ENCODE data around the gene EPHA3.

EPHA3 gene

GRCh38 chr3:89223188-89223587 is 115.8 kb downstream of the EPHA3 start:
- DNase-seq (ENCODE audit: insufficient read length, low spot score) (no peak), FAIRE-seq (no peak)

DNA sequence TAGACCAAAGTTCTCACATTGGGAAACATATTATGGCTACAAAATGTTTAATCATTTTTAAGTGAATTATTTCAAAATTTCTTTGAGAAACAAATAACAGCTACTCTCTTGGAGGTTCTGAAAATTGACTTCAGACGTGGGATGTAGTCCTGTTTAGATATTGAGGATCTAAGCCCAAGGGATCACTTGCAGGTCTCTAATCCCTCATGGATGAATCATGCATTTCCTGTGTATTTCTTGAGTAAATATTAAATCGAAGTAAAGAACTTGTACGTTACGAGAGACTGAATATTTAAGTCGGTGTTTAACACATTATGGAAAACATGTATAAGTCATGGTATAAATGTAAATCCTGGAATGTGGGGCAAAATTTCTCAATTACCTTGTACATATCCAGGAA is 119.8 kb downstream of the EPHA3 start:
- FAIRE-seq (no peak), DNase-seq (ENCODE audit: insufficient read length, low spot score) (no peak)

- no peak for FAIRE-seq
These were observed 120.2 kb downstream of the EPHA3 start for GRCh38 chr3:89227634-89228033.

DNA sequence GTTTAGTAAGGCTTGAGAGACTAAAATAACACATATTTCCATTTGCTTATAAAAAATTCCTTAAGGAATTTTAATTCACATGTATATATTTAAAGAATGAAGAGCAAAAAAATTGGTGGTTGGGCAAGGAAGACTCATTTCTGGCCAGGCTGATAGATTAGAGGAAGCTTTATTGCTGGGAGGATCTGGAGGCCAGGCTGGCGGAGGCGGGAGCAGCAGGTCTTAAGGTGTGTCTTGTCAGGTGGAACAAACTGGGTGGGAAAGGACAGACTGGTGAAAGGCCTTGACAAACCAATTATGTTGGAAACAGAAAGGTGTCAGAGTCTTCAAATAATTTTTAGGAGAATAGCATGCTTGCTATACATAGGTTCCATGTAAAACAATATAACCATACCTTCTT is 124.7 kb downstream of the EPHA3 start:
- FAIRE-seq (no peak), DNase-seq (ENCODE audit: insufficient read length, low spot score) (no peak)

More at GRCh38 chr3:89227634-89228033, 120.2 kb downstream of the EPHA3 start:
- DNase-seq (ENCODE audit: insufficient read length, low spot score) = no peak

DNA sequence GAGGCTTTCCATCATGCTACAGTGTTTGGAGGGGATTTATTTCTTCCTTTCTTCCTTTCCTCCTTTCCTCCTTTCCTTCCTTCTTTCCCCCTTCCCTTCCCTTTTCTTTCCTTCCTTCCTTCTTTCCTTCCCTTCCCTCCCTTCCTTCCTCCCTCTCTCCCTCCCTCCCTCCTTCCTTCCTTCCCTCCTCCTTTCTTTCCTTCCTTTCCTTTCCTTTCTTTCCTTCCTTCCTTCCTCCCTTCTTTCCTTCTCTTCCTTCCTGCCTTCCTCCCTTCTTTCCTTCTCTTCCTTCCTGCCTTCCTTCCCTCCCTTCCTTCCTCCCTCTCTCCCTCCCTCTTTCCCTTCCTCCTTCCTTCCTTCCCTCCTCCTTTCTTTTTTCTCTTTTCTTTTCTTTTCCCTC is 127.2 kb downstream of the EPHA3 start:
- DNase-seq (ENCODE audit: insufficient read length, low spot score) = no peak
- no peak for FAIRE-seq

- DNase-seq (ENCODE audit: insufficient read length, low spot score) = no peak
- no peak for FAIRE-seq
These were observed 131.4 kb downstream of the EPHA3 start for GRCh38 chr3:89238846-89239245.

GRCh38 chr3:89239774-89240173 is 132.4 kb downstream of the EPHA3 start:
- FAIRE-seq (no peak), DNase-seq (ENCODE audit: insufficient read length, low spot score) (no peak)

- DNase-seq (ENCODE audit: insufficient read length, low spot score) = no peak
These were observed 138.2 kb downstream of the EPHA3 start for GRCh38 chr3:89245612-89246011.

DNA sequence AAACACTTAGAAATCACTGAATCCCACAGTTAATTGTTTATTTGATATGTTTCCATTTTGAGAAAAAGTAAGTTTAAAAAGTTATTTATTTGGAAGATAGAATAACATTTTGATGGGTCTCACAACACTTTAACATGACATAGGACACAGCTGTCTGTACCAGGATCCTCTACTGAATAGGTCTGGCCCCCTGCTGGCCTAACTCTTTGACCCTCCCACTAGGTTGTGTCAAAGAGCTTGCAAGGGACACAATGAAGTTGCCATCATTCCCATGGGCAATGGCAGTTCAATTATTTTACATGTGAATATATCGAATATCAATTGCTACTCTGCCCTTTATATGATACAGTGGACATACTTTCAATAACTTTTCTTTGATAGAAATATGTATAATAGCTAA is 138.9 kb downstream of the EPHA3 start:
- no peak for FAIRE-seq
- DNase-seq (ENCODE audit: insufficient read length, low spot score) = no peak

More at GRCh38 chr3:89245612-89246011, 138.2 kb downstream of the EPHA3 start:
- no peak for FAIRE-seq

GRCh38 chr3:89250742-89251141 is 143.3 kb downstream of the EPHA3 start:
- FAIRE-seq (no peak), DNase-seq (ENCODE audit: insufficient read length, low spot score) (no peak)

- FAIRE-seq (no peak), DNase-seq (ENCODE audit: insufficient read length, low spot score) (no peak)
These were observed 144.6 kb downstream of the EPHA3 start for GRCh38 chr3:89252016-89252415.

GRCh38 chr3:89252860-89253259 is 145.4 kb downstream of the EPHA3 start:
- FAIRE-seq (no peak), DNase-seq (ENCODE audit: insufficient read length, low spot score) (no peak)

GRCh38 chr3:89256395-89256794 is 149.0 kb downstream of the EPHA3 start:
- DNase-seq (ENCODE audit: insufficient read length, low spot score) (no peak), FAIRE-seq (no peak)

DNA sequence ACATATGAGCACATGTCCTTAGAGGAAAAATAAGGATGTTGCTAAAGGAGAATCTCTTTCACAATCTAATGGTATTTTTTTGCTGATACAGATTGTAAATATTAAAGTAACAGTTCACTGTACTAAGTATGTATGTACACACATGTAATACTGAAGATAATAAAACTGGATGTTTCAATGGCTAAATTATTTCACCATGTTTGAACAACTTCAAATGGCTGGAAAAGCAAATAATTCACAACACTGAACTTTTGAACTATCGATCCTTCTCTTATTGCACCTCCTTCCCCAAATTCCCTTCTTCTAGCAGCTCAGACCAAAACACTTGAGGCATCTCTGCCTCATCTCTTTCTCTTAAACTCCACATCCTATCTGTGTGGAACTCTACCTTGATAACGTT is 149.5 kb downstream of the EPHA3 start:
- no peak for FAIRE-seq
- no peak for DNase-seq (ENCODE audit: insufficient read length, low spot score)

- DNase-seq (ENCODE audit: insufficient read length, low spot score) = no peak
- FAIRE-seq = no peak
These were observed 153.3 kb downstream of the EPHA3 start for GRCh38 chr3:89260721-89261120.

DNA sequence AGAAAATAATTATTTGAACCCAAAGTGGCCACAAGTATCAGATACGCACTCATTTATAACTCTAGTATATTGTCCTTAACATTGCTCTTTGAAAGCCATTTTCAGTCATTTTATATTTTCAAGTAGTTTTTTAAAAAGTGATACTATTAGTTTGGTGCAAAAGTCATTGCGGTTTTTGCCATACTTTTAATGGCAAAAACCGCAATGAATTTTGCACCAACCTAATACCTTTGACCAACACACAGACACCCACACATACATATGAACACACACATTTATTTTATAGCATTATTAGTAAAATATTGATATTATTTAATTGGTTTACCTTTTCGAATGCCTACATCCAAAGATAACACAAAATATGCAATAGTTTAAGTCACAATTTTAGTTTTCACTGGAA is 154.3 kb downstream of the EPHA3 start:
- DNase-seq (ENCODE audit: insufficient read length, low spot score) (no peak), FAIRE-seq (no peak)

DNA sequence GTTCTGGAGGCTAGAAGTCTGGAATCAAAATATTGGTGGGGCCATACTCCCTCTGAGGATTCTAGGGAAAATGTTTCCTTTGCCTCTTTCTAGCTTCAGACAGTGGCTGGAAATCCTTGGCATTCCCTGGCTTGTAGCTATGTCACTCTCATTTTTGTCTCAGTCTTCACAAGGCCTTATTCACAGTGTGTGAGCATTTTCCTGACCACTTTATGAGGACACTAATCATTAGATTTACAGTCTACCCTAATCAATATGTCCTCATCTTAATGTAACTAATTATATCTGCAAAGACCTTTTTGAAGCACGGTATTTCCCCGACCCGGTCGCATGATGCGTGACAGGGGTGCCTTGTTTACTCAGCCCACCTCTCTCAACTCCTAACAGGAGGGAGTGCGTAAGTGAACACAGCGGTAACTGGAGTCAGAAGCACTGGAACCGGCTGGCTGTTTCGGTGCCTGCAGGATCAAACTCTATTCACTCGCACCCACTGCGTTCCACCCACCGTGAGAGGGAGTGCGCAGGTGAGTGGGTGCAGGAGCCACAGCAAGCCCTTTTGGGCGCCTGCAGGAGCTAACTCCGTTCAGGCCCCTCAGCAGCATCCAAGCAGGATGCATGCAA is 155.0 kb downstream of the EPHA3 start:
- FAIRE-seq (no peak), DNase-seq (ENCODE audit: insufficient read length, low spot score) (no peak)

DNA sequence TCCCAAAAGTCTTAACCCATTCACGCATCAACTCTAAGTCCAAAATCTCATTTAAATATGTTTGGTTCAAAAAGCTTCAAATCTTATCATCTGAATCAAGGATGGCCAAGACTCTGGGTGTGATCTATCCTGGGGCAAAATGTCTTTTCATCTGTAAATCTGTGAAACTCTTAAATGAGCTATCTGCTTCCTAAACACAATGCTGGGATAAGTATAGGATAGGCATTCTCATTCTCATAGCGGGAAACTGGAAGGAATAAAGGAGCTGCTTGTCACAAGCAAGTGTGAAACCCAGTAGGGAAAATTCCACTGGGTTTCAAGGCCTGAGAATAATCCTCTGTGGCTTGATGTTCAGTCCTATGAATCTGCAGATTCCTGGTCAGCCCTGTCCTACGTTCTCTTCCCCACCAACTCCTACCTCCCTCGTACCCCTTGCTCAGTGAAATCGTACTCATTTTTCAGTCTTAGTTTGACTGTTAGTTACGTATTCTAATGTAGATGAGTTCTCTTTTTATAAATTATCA is 156.7 kb downstream of the EPHA3 start:
- DNase-seq (ENCODE audit: insufficient read length, low spot score) = no peak
- FAIRE-seq = no peak

- no peak for FAIRE-seq
- DNase-seq (ENCODE audit: insufficient read length, low spot score) = no peak
These were observed 158.7 kb downstream of the EPHA3 start for GRCh38 chr3:89266074-89266473.

GRCh38 chr3:89268059-89268458 is 160.6 kb downstream of the EPHA3 start:
- DNase-seq (ENCODE audit: insufficient read length, low spot score) (no peak), FAIRE-seq (no peak)

DNA sequence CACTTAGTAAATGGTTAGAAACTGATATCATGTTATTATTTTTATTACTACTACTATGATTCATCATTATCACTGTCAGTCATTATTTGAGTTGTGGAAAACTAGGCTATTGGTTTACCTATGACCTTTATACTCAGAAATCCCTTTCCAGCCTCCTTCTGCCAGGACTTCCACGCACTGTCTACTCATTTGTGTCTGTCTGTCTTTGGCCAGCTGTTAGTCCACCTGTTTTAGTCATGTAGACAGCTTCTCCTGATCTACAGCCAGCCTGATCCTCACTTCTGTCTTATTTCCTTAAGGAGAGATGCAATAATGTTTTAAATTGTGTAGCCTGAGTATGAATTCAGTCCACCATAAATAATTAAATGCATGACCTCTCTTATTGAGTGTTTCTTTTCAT is 162.8 kb downstream of the EPHA3 start:
- no peak for DNase-seq (ENCODE audit: insufficient read length, low spot score)

DNA sequence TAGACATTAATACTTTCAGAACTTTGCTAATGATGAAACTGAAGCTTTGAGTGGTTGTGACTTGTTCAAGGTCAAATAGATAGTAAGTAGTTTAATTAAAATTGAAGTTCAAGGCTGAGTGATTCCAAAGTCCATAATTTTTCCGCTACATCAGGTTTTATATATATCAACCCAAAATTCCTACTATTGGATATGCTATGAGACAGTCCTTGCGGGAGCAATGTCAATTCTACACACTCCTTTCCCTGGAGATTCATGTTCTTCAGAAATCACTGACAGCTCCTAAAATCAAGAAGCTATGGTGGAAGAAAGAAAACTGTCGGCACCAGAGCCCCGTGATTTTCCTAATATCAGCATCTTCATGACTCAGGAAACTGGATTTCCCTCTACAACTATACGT is 167.6 kb downstream of the EPHA3 start:
- no peak for FAIRE-seq
- no peak for DNase-seq (ENCODE audit: insufficient read length, low spot score)

More for the DNA sequence above, 162.8 kb downstream of the EPHA3 start:
- no peak for FAIRE-seq

- DNase-seq (ENCODE audit: insufficient read length, low spot score) (no peak), FAIRE-seq (no peak)
These were observed 168.7 kb downstream of the EPHA3 start for GRCh38 chr3:89276116-89276515.
